Measurements from ENCODE around the gene DMXL1.
"Not testable (repeated sequence)": the region's sequence is repeated elsewhere in the genome, so short reads cannot be mapped to it uniquely, and the experiment has no call there.

The DMXL1 gene

GRCh38 chr5:119067450-119067849 is 3.4 kb upstream of the DMXL1 start:
- in situ Hi-C loops (cut with MboI; ENCODE audit: low sequenced_read_pairs), result no loop called here

- in situ Hi-C loops (cut with MboI; ENCODE audit: low sequenced_read_pairs), result no loop called here
Measured at GRCh38 chr5:119070578-119070827, 384 bp upstream of the DMXL1 start.

GRCh38 chr5:119071561-119071995 is 691 bp downstream of the DMXL1 start:
- in situ Hi-C loops (cut with MboI; ENCODE audit: low sequenced_read_pairs), result no loop called here

- in situ Hi-C loops (cut with MboI; ENCODE audit: low sequenced_read_pairs), result no loop called here
Measured at GRCh38 chr5:119072496-119072895, 1.6 kb downstream of the DMXL1 start.

- in situ Hi-C loops (cut with MboI; ENCODE audit: low sequenced_read_pairs), result not testable (repeated sequence)
Measured at GRCh38 chr5:119073746-119074337, 3.0 kb downstream of the DMXL1 start.

- in situ Hi-C loops (cut with MboI; ENCODE audit: low sequenced_read_pairs), result no loop called here
Measured at GRCh38 chr5:119074419-119074818, 3.5 kb downstream of the DMXL1 start.

GRCh38 chr5:119075269-119075668 is 4.4 kb downstream of the DMXL1 start:
- in situ Hi-C loops (cut with MboI; ENCODE audit: low sequenced_read_pairs), result not testable (repeated sequence)

GRCh38 chr5:119076080-119076479 is 5.2 kb downstream of the DMXL1 start:
- in situ Hi-C loops (cut with MboI; ENCODE audit: low sequenced_read_pairs), result no loop called here

GRCh38 chr5:119077444-119077843 is 6.6 kb downstream of the DMXL1 start:
- in situ Hi-C loops (cut with MboI; ENCODE audit: low sequenced_read_pairs), result no loop called here

- in situ Hi-C loops (cut with MboI; ENCODE audit: low sequenced_read_pairs), result no loop called here
Measured at GRCh38 chr5:119078071-119078846, 7.4 kb downstream of the DMXL1 start.

GRCh38 chr5:119078861-119079260 is 8.0 kb downstream of the DMXL1 start:
- in situ Hi-C loops (cut with MboI; ENCODE audit: low sequenced_read_pairs), result no loop called here

- in situ Hi-C loops (cut with MboI; ENCODE audit: low sequenced_read_pairs), result no loop called here
Measured at GRCh38 chr5:119079318-119079921, 8.5 kb downstream of the DMXL1 start.

- in situ Hi-C loops (cut with MboI; ENCODE audit: low sequenced_read_pairs), result no loop called here
Measured at GRCh38 chr5:119080936-119081335, 10.0 kb downstream of the DMXL1 start.

- in situ Hi-C loops (cut with MboI; ENCODE audit: low sequenced_read_pairs), result no loop called here
Measured at GRCh38 chr5:119082691-119083090, 11.8 kb downstream of the DMXL1 start.

- in situ Hi-C loops (cut with MboI; ENCODE audit: low sequenced_read_pairs), result no loop called here
Measured at GRCh38 chr5:119083679-119084078, 12.8 kb downstream of the DMXL1 start.

- in situ Hi-C loops (cut with MboI; ENCODE audit: low sequenced_read_pairs), result no loop called here
Measured at GRCh38 chr5:119088438-119088837, 17.6 kb downstream of the DMXL1 start.

- in situ Hi-C loops (cut with MboI; ENCODE audit: low sequenced_read_pairs), result no loop called here
Measured at GRCh38 chr5:119095611-119096010, 24.7 kb downstream of the DMXL1 start.

- in situ Hi-C loops (cut with MboI; ENCODE audit: low sequenced_read_pairs), result no loop called here
Measured at GRCh38 chr5:119105971-119106370, 35.1 kb downstream of the DMXL1 start.

GRCh38 chr5:119112151-119112550 is 41.3 kb downstream of the DMXL1 start:
- in situ Hi-C loops (cut with MboI; ENCODE audit: low sequenced_read_pairs), result no loop called here

- in situ Hi-C loops (cut with MboI; ENCODE audit: low sequenced_read_pairs), result no loop called here
Measured at GRCh38 chr5:119117237-119117636, 46.4 kb downstream of the DMXL1 start.

- in situ Hi-C loops (cut with MboI; ENCODE audit: low sequenced_read_pairs), result no loop called here
Measured at GRCh38 chr5:119118000-119118399, 47.1 kb downstream of the DMXL1 start.

- in situ Hi-C loops (cut with MboI; ENCODE audit: low sequenced_read_pairs), result no loop called here
Measured at GRCh38 chr5:119120893-119121292, 50.0 kb downstream of the DMXL1 start.

Data from hTERT RPE-1 (cell line).